Measurements from ENCODE around the gene ATP6AP2. TPM values are rescaled to one million over a fixed set of nuclear protein-coding genes. Genes with fewer than 3 reads are reported as not detected.

ATP6AP2 gene
- total RNA-seq, 1 experiment from 2014 or later: 62.0 TPM

GRCh38 chrX:40579141-40579540 lies 1.6 kb upstream of the ATP6AP2 start:
- Histone ChIP-seq H3K27ac (ENCODE audit: low read depth, low read length) (no peak overlapping the region), H2AFZ (ENCODE audit: low read depth, low read length, poor library complexity, severe bottlenecking) (no peak overlapping the region), H3K9ac (ENCODE audit: low read length) (no peak overlapping the region), H3K9me3 (ENCODE audit: control insufficient read depth in 1 of 2, insufficient read depth in 1 of 2, low read depth in 1 of 2, low read length in 2 of 2) (no peaks in the 10 kb centered on the region), H3K9me2 (ENCODE audit: insufficient read depth) (no peaks in the 10 kb centered on the region), H3K36me3 (ENCODE audit: control insufficient read depth in 1 of 2, insufficient read depth in 2 of 2, low read length in 2 of 2) (no peaks in the 10 kb centered on the region), H3K4me3 (replicated peaks in 1 of 2; ENCODE audit: low read depth in 1 of 2, low read length in 2 of 2) (no peak overlapping the region), H3K4me2 (ENCODE audit: low read length) (no peak overlapping the region), H3K27me3 (ENCODE audit: insufficient read depth, low read length) (no peaks in the 10 kb centered on the region), H3K4me1 (ENCODE audit: control insufficient read depth in 1 of 2, insufficient read depth in 2 of 2, low read length in 2 of 2) (peaks cover 0 to 11% of the 10 kb centered on the region in 2 experiments; a peak in 2 of 4 replicates), H4K20me1 (ENCODE audit: insufficient read depth) (no peaks in the 10 kb centered on the region), H3K79me2 (ENCODE audit: insufficient read depth, low read length) (peaks cover 8% of the 10 kb centered on the region)
- no peak for DNase-seq (ENCODE audit: low read depth, low spot score)
- no TSS peak for BruUV-seq (replicated peaks)
- ChIA-PET RAD21 (ENCODE audit: low non-redundant PET in 1 of 2, low total read pairs in 2 of 2, uncharacterized antibody in 2 of 2, unreplicated experiment in 2 of 2) (no interaction called here), CTCF (no interaction called here), POLR2A (no interaction called here)
- intact Hi-C loops (cut with micrococcal nuclease): loop anchor here (10.0 kb wide), 1 partner anchor 216 kb away; no protein-coding TSS in a partner anchor
- TF ChIP-seq EZH2 (IDR thresholded peaks at IDR 0.05) (no peak), SIN3A (IDR thresholded peaks at IDR 0.05; ENCODE audit: low read depth) (no peak), SRF (IDR thresholded peaks at IDR 0.05; ENCODE audit: low read depth) (no peak), JUND (IDR thresholded peaks at IDR 0.05) (no peak), POLR2A (IDR thresholded peaks at IDR 0.05; ENCODE audit: borderline replicate concordance, extremely low read depth, insufficient read depth, insufficient read length) (no peak), ZBTB33 (IDR thresholded peaks at IDR 0.05; ENCODE audit: extremely low read depth, insufficient replicate concordance, low read length) (no peak), ZNF274 (IDR thresholded peaks at IDR 0.05; ENCODE audit: low read depth, low read length) (no peak), CTCF (IDR thresholded peaks at IDR 0.05 in 2 of 3, conservative IDR thresholded peaks at IDR 0.05 in 1 of 3; ENCODE audit: borderline replicate concordance in 1 of 3, insufficient read depth in 1 of 3, low read depth in 2 of 3, low read length in 2 of 3) (no peak), ELF1 (IDR thresholded peaks at IDR 0.05; ENCODE audit: borderline replicate concordance, low read depth) (no peak), REST (IDR thresholded peaks at IDR 0.05; ENCODE audit: low read depth) (no peak), RAD21 (IDR thresholded peaks at IDR 0.05; ENCODE audit: low read depth) (no peak), SP1 (IDR thresholded peaks at IDR 0.05; ENCODE audit: low read depth) (no peak), EGR1 (IDR thresholded peaks at IDR 0.05; ENCODE audit: low read depth) (no peak), TCF7L2 (IDR thresholded peaks at IDR 0.05; ENCODE audit: borderline replicate concordance, extremely low read depth, insufficient read depth, insufficient read length) (no peak), MAX (IDR thresholded peaks at IDR 0.05) (no peak)
- ATAC-seq: no peak

Data from HCT116 (cell line).